ENCODE data around the gene RBP4.
A peak's percentile ranks its signal among the peaks of the same experiment; 100 is the strongest.
"Not testable (repeated sequence)": the region's sequence is repeated elsewhere in the genome, so short reads cannot be mapped to it uniquely, and the experiment has no call there.

RBP4 gene

DNA sequence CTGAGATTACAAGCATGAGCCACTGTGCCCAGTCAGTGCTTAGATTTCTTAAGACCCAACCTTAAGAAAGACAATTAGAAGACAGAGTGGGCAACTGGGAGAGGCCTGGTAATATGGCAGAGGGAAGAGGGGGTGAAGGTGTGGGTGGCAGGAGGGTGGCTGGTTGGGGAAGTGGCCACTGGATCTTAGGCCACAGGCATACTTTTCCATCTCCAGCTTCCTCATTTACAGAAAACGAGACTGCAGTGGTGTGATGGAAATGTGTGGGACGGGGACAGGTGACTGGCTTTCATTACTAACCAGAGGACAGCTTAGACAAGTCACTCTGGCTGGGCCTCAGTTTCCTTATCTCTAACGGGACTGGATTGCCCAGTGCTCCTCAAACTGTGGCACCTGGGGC lies 35.6 kb downstream of the RBP4 start:
- DNase-seq = no peak

DNA sequence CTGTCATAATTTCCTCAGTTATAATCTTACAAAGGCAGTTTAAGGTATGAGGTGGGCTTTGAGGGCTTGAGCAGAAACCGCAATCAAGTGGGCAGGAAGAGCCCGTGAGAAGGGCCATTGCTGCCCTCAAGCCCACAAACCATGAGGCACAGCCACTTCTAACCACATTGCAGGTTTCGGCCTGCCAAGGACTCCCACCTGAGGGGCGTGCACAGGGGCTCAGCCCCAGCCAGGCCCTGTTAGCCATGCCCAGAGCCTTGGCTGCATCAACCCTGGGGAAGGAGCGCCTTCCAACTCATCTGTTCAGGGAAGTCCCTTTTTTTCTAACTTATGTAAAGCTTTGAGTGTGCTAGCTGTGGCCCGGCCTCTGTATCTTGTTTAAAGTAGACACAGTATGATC lies 40.5 kb downstream of the RBP4 start:
- DNase-seq = no peak

DNA sequence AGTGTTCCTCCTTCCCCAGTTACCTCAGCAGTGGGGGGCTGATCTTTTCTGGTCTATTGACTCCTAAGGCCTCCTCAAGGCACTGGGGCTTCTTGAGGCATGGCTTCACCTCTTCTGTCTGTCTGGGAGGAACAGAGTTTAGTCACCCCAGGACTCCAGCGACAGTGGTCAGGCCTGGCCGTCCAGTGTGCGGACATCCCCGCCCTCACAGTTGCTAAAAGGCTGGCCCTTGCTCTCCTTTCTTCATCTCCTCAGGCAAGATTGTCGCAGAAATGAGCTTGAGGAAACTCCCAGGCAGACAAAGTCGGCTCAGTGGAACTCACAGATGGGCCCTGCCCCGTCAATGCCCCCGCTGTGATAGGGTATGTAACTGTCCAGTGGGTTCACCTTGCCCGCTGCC lies 41.5 kb downstream of the RBP4 start:
- no peak for DNase-seq

DNA sequence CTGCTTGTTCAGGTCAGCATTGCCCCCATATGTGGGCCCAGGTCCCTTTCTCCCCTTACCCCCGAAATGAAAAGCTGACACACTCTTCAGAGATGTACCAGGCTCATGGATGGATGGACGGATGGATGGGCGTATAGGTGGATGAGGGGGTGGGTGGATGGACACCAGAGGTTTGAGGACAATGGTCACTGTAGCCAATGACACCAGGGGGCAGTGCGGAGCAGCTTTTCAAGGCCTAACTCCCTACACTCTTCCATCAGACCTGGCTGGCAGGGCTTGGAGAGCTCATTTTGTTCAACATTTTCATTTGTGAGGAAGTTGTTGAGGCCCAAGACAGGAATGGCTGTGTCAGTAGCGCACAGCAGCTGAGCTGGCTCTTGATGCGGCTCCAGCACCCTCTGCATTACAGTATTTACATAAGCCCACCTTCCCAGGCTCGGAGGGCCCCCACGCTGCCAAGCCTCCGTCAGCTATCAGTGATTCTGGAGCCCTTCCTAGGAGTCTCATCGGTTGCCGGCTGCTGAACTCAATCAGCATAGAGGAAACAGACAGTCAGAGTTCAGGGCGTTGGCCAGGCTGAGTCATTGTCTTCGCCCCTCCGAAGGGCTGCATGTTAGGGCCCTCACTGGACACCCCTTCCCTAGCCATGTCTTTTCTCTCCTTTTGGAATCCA lies 46.1 kb downstream of the RBP4 start:
- peak; percentile 62 for DNase-seq

DNA sequence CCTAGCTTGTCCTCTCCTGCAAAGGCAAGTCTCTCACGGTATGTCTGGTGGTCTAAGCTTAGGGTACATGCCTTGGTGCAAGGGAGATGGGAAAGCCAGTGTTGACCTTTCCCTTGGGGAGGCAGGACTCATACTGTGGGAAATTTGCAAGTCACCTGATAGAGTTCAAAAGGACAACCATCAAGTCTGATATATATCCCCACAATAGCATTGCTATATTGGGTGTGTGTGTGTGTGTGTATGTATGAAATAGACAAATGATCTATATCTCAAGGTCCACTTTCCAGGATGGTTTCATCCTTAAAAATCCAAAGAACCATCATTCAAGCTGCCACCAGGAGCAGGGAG lies 46.7 kb downstream of the RBP4 start:
- no peak for DNase-seq

DNA sequence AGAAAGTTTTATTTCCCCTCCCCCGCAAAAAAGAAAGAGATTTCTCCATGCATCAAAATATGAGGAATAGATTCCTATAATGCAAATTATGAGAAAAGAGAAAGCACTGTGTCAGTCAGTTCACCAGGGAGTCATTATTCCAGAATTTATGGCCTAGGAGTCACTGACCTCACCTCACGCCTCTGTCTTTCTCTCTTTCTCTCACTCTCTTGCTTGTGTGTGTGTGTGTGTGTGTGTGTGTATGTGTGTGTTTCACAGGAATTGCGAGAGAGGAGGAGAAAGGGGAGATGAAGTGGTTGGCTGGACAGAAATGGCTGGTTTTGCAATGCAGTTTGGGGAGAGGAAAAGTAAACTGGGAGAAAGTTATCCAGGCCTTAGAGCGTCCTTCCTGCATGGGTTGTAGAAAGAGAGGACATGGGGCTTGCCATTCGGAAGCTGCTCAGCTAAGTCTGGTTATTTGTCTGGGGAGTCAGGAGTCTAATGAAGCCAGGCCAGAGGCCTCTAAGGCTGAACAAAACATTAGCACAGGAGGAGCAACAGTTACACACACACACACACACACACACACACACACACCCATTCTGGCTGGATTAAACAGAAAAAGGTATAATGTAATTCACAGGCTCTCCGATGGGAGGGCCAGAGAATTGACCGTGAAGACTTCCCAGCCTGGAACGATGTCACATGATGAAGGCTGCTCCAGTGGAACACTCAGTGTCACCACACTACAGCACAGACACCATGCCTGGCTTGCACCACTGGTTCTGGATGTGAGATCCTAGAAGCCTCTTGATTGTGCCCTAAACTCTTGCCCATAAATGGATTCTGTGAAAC lies 47.3 kb downstream of the RBP4 start:
- no peak for DNase-seq

DNA sequence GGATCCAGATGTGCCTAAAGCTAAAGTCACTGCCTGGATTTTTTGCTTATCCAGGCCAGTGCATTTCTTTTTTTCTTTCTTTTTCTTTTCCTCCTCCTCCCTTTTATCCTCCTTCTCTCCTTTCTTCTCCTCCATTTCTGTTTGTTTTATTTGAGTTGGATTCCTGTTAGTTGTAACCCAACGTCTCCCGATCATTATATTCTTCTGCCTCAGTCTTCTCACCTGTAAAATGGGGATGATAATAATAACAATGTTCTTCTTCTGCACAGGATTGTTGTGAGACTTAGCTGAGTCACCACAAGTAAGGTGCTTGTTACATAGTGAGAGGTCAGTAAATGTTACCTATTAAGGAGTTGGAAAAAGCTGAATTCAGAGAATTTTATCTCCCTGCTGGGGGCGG lies 48.3 kb downstream of the RBP4 start:
- DNase-seq = no peak

DNA sequence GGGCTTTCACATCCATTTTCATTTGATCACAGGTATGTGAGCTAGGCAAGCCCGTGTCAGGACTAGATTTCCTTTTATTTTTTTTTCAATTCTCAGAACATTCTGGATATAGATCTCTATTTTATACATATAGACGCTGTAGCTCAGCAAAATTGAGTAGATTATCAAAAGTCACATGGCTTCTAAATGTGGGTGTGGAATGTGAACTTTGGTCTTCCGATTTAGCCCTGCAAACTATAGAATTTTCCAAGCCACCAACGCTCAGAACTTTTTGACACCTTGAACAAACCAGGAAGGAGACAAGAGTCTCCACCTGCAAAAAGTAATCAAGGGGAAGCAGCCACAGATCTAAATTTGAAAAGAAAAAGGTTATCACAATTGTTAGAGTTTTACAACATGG lies 50.4 kb downstream of the RBP4 start:
- no peak for DNase-seq

DNA sequence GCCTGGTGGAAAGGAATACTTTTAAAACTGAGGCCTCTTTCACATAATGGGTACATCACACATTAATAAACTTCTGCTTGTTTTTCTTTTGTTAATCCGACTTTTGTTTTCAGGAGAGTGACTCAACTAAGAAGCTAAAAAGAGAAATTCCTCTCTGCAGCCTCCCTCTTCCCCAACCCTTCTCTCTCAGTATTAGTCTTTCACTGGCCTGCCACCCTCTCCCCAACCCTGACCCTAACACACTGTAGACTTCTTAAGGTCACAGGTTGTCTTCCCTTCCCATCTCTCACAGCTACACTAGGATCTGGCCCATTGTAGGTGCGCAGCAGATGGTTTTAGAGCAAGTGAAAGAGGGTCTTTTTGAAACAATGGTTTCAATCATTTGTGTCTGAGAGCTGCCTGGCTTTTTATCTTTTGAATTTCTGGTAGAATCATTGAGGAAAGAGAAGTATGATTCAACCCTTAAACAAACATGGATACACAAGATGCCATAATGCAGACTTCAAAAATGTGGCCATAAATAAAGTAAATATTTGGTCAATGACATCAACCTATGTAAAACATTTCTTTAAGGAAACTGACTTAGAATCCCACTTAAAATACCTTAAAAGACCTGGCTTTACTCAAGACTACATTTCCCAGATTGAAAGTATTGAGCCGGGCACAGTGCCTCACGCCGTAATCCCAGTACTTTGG lies 52.5 kb downstream of the RBP4 start:
- DNase-seq = no peak

DNA sequence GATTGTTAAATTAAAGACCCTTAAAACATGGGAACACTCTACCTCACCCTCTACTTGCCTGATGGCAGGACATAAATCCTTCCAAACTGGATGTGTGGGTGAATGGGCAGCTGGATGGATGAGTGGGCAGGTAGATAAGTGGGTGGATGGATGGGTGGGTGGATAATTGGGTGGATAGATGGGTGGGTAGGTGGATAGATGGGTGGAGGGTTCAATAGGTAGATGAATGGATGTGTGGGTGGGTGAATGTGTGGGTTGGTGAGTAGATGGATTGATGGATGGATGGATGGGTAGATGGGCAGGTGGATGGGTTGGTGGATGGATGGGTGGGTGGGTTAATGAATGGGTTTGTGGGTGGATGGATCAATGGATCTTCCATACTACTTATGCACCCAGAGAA lies 53.5 kb downstream of the RBP4 start:
- DNase-seq = no peak

DNA sequence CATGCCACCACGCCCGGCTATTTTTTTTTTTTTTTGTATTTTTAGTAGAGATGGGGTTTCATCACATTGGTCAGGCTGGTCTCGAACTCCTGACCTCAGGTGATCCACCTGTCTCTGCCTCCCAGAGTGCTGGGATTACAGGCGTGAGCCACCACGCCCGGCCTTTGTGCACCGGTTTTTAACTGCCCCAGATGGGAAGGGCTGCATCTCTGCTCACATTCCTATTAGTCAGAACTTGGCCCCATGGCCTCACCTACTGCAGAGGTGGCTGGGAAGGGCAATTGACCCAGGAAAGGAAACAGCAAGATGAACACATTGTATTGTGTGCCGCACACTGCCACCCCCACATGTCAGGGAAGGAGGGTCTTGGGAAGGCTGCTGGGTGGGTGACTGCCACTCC lies 54.0 kb downstream of the RBP4 start:
- DNase-seq = not testable (repeated sequence)

DNA sequence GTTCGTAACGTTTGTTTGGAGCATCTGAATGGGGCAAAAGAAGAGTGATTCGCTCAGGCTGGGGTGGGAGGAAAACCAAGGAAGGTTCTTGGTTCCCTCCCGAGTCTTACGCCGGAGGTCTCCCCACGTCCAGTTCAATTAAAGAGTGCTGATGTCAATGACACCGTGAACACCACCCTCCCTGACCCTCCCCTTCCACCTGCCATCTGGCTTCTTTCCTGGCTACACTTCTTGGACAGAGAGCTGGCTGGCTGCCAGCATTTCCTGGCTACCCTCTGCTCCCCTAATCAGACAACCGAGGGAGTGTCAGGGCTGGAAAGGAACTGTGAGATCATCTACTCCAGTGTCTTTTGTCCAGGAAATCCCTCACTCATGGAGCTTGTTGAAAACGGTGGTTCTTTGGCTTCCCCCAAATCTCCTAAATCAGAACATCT lies 58.7 kb downstream of the RBP4 start:
- DNase-seq = peak; percentile 73
